ENCODE data around the gene AP2M1. TPM values are rescaled to one million over a fixed set of nuclear protein-coding genes. Genes with fewer than 3 reads are reported as not detected.
A peak's percentile ranks its signal among the peaks of the same experiment; 100 is the strongest.

Gene AP2M1
- total and polyA plus RNA-seq, 2 donors (not counting 3 experiments of a cell fraction or from before 2014, with no cell fraction given), result 431 to 602 TPM

DNA sequence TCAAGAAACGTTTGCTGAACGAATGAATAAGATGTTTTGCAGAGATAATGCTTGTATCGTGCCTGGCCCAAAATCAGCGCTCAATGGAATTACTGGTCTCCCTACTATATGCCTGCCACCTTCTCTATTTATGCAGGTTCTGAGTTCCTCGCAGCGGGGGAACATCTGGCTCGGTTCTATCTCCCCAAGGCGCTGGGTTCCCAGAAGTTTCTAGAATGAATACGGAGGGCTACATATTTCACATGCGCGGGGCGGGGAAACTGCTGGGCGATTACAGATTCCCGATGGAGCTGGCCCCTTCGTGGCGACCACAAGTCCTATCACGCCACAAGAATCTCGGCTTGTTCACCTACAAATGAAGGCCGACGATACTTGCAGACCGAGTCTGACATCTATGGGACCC, 39.9 kb upstream of the AP2M1 start:
- peak overlapping the region; percentile 0 for H3K27ac ChIP-seq (ENCODE audit: insufficient read depth, low read depth, low read length)
- peak overlapping the region; percentile 87 for H3K9ac ChIP-seq (replicated peaks; ENCODE audit: extremely low read depth, insufficient read depth, low read length)
- H3K27me3 ChIP-seq (ENCODE audit: control insufficient read depth in 2 of 2, insufficient read depth in 2 of 2, low read length in 2 of 2), result no peaks in the 10 kb centered on the region
- POLR2A ChIA-PET, result no interaction called here
- no peaks in the 10 kb centered on the region for H4K20me1 ChIP-seq (replicated peaks; ENCODE audit: control insufficient read depth, extremely low read depth, insufficient read depth, low read length)
- BruUV-seq (replicated peaks), result TSS peak; percentile 80
- intact Hi-C loops (cut with micrococcal nuclease) (loop anchor here (1.0 to 2.0 kb wide), 6 partner anchors 21 to 239 kb away; partner anchors contain the start of genes ABCC5, ABCF3 and DVL3), dilution Hi-C loops (cut with MboI; ENCODE audit: extremely low pct_ligation_motif_present, low sequenced_read_pairs) (no loop called here)
- H3K4me1 ChIP-seq (ENCODE audit: control insufficient read depth, extremely low read depth, insufficient read depth, low read length), result peaks cover 27% of the 10 kb centered on the region
- no peak for FAIRE-seq
- no peaks in the 10 kb centered on the region for H3K9me1 ChIP-seq (replicated peaks; ENCODE audit: control insufficient read depth, extremely low read depth, insufficient read depth, low read length)
- CTCF ChIA-PET, result interaction anchor here (0.9 to 2.9 kb wide), 14 partner anchors 10 to 250 kb away, joined by 3 to 18 read pairs (median 6); partner anchors contain the start of genes DVL3, FAM131A and PARL
- H3K36me3 ChIP-seq (ENCODE audit: control insufficient read depth in 2 of 2, extremely low read depth in 1 of 2, insufficient read depth in 2 of 2, low read length in 2 of 2), result peaks cover 3% of the 10 kb centered on the region in 2 experiments
- H2AFZ ChIP-seq (ENCODE audit: low read depth, low read length), result peak overlapping the region; percentile 49
- H3K9me3 ChIP-seq (replicated peaks; ENCODE audit: control insufficient read depth, insufficient read depth, low read length), result no peaks in the 10 kb centered on the region
- H3K4me2 ChIP-seq (ENCODE audit: insufficient read depth, low read length), result peak overlapping the region; percentile 91
- peak overlapping the region; percentile 67 to 92 (median 90) for H3K4me3 ChIP-seq (replicated peaks in 1 of 3; ENCODE audit: insufficient read depth in 1 of 3, low read depth in 1 of 3, low read length in 3 of 3)
- H3K79me2 ChIP-seq (ENCODE audit: control insufficient read depth, insufficient read depth, low read length), result peaks cover 31% of the 10 kb centered on the region
- no peak for DNase-seq (ENCODE audit: low read depth, low spot score)
- TF ChIP-seq FOS (IDR thresholded peaks at IDR 0.05; ENCODE audit: borderline replicate concordance, insufficient read depth, low read length) (no peak), POLR2AphosphoS5 (IDR thresholded peaks at IDR 0.05; ENCODE audit: insufficient read depth, low read depth, low read length) (no peak), POLR2A (IDR thresholded peaks at IDR 0.05; ENCODE audit: low read depth, low read length) (no peak), JUN (IDR thresholded peaks at IDR 0.05; ENCODE audit: borderline replicate concordance, insufficient read depth, insufficient read length, low read depth) (no peak)
- TF ChIP-seq, protein P1, sequence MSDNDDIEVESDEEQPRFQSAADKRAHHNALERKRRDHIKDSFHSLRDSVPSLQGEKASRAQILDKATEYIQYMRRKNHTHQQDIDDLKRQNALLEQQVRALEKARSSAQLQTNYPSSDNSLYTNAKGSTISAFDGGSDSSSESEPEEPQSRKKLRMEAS (IDR thresholded peaks at IDR 0.05; ENCODE audit: insufficient read depth, insufficient read length), result no peak
- TF ChIP-seq, protein P2, sequence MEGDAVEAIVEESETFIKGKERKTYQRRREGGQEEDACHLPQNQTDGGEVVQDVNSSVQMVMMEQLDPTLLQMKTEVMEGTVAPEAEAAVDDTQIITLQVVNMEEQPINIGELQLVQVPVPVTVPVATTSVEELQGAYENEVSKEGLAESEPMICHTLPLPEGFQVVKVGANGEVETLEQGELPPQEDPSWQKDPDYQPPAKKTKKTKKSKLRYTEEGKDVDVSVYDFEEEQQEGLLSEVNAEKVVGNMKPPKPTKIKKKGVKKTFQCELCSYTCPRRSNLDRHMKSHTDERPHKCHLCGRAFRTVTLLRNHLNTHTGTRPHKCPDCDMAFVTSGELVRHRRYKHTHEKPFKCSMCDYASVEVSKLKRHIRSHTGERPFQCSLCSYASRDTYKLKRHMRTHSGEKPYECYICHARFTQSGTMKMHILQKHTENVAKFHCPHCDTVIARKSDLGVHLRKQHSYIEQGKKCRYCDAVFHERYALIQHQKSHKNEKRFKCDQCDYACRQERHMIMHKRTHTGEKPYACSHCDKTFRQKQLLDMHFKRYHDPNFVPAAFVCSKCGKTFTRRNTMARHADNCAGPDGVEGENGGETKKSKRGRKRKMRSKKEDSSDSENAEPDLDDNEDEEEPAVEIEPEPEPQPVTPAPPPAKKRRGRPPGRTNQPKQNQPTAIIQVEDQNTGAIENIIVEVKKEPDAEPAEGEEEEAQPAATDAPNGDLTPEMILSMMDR (IDR thresholded peaks at IDR 0.05; ENCODE audit: extremely low read depth in 1 of 2, insufficient read depth in 1 of 2, low read depth in 1 of 2, low read length in 2 of 2), result no peak

Data from endothelial cell of umbilical vein (primary cell).